GM20431 (cell line): ENCODE data around the gene OTUD4.

ENCODE experiments used
- in situ Hi-C: fragments of 300-500 bp; cut with MseI, MboI; formaldehyde crosslinking; loops from one replicate; pipeline ENCODE4 v1.15.0; 2020; ENCODE audit warnings: low sequenced_read_pairs; ENCODE audit not compliant: unreplicated experiment

Gene OTUD4

DNA sequence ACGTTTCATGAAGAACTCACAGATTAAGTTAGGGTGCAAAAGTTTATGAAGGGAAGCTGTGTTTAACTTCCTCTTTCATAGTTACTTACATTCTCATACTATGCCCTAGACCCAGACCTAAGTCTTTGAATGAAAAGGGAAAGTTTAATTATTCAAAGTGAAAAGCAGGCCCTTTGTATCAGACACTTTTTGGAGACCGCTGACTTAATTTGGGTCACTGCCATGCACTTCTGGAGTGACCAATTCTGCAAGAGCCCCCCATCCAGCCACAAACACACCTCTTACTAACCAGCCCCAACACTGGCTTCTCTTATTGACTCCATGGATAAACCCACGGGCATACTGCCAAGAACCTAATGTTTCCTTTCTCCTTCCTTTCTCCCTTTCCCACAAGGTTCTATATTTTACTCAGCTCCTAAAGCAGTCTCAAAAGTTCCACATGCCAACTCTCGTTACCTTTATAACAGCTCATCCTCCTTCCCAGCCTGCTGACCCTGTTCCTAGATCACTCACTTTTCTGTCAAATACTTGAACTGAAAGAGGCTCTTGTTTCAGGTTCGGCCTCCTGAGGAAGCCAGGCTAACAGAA lies 47.8 kb downstream of the OTUD4 start:
- in situ Hi-C loops = no loop called here

DNA sequence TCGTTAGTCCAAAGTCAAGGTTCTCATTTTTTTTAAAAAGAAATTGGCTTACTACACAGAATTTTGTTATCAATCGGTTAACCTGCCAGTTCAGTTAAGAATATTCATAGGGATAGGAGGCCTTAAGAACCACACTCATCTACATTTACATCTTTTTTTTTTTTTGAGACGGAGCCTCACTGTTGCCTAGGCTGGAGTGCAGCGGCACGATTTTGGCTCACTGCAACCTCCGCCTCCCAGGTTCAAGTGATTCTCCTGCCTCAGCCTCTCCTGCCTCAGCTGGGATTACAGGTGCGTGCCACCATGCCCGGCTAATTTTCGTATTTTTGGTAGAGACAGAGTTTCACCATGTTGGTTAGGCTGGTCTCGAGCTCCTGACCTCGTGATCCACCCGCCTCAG lies 48.5 kb downstream of the OTUD4 start:
- in situ Hi-C loops = no loop called here

DNA sequence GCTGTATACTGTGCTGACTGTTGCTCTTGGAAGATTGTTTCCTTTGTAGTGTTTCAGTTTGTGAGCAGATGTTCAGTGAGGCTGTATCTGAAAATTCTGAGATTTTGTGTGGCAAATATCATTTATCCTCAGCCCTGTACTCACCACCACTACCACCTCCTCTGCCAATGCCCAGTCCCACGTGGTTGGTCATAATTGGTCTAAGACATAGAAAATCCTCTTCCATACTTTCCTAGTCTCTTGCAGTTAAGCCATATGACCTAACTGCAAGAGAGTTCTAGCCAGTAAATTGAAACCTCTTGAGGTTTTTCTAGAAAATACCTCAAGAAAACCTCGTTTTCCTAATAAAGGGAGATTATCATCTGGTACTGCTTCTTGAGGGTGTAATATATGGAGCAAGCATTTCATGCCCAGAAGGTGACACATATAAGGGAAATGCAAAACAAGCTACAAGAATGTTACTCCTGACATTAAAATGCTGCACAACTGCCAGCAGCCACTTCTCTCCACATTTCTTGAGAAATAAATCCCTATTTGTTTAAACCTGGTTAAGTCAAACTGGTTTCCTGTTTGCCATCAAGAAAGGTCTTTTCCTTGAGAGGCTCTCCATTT lies 49.5 kb downstream of the OTUD4 start:
- in situ Hi-C loops = no loop called here

DNA sequence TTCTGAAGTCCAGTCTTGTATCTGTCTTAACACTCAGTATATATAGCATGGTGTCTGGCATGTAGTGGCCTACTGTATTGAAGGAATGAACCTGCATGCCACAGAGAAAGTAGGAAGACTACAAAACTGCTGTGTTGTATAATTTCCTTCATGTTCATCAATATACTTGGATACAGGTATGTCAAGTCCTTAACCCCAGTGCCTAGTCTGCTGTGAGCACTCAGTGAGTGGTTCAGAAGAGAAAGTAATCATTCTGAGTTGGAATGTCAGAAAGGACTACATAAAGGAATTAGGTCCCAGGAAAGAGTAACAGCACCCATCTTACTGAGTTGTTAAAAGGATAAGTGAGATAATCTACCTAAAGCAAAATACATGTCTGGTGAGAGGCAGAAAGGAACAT lies 50.3 kb downstream of the OTUD4 start:
- in situ Hi-C loops = no loop called here

DNA sequence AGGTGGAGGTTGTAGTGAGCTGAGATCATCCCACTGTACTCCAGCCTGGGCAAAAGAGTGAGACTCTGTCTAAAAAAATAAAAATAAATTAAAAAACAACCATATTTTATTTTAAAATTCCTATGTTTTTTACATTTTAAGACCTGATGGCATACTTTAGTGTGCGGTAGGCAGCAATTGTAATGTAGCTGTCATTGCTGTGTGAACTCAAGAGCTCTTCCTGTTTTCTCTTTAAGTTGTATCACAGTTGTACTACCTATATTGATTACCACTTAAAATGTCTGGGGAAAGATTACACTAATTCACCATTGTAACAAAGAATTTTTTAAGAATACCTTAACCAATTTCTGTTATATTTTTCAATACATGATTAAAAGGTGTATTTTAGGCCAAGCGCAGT lies 55.0 kb downstream of the OTUD4 start:
- in situ Hi-C loops = no loop called here

DNA sequence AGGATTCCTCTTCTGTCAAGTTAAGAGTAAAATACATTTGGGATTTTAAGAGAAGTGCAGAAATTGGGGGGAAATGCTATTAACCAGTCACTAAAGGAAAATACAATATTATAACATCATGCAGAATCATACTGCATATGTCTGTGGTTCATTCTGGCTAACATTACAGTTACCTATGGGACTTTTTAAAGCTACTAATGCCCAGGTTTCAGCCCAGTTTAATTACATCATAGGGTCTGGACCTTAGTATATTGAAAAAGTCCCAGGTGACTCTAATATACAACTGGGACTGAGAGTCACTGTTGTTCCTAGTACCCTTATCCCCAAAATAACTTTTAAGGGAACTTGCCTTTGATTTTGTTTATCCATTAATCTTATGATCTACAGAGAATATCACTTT lies 72.3 kb downstream of the OTUD4 start:
- in situ Hi-C loops = no loop called here

DNA sequence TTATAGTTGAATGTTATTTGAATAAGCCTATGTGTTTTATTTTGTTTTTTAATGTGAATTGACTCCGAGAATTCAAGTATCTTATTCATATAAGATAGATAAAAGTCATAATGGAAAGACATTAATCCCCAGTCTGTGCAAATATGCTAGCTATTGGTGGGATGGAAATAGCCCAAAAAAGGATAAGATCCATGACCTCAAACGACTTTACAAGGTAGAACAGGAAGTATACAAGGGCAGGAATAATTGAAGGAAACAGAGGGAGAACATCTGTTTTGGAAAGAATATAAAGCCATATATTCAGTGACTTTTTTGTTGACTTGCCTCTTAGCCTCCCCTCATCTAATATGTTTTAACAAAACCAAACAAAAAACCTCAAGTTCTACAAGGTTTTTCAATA lies 73.3 kb downstream of the OTUD4 start:
- in situ Hi-C loops = no loop called here

DNA sequence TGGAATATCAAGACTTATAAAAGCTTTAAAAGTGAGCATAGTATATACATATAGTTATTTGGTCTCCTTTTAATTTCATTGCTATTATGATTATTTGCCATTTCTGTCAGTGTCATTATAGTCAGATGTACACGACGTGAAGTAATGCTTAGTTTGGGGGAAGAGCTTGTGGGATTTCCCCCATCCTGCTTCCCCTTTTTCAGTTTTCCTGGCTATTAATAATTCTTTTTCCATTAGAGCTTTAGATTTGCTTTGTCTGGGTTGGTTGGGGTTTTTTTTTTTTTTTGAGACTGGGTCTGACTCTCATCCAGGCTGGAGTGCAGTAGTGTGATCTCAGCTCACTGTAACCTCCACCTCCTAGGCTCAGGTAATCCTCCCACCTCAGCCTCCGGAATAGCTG lies 76.9 kb downstream of the OTUD4 start:
- in situ Hi-C loops = no loop called here

DNA sequence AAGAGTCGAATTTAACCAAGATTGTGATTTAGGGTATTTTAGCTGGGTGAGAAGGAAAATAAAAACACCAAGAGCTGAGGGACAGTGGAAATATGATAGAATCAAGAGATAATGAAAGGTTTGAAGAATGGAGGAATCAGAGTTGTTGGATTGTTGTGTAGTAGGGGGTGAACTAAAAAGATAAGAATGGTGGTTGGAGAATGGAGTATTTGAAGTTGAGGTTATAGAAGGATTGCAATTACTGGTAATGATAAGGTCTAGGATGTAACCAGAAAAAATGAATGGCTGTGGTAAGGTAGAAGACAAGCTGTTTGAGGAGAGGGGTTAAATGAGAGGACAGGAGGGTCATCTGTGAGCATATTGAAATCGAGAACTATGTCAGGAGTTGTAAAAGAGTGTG lies 77.8 kb downstream of the OTUD4 start:
- in situ Hi-C loops = no loop called here

DNA sequence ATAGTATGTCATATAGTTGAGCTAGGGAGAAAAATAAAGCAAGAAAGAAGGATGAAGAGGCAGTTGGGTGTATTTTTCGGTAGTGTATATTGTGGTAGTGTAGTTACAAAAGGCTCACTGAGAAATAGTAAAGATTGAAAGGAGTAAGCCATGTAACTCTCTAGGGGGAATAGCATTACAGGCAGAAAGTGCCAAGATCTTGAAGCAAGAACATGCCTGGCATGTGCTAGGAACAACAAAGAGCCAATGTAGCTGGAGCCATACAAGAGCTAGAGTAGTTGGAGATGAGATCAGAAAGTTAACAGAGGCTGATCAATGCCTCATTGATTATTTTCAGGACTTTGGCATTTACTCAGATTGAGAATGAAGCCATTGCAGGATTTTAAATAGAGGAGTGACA lies 79.3 kb downstream of the OTUD4 start:
- in situ Hi-C loops = no loop called here

DNA sequence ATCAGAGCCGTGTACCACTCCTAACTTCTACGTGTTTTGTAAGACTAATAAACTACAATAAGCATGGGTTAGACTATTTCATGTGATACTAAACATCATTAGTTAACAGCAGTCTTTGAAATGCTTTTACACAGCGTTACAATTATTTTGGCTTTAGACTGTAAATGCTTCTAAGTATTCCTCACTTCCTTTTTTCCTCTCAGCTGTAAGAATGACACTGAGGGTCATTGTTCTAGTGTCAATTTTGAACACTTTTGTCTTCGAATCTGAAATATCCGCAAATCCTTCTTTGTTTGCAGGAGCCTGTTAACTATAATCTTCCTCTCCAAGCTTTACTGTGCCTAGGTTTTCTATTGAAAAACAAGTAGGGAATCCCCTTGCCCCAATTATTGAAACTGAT lies 80.7 kb downstream of the OTUD4 start:
- in situ Hi-C loops = no loop called here

DNA sequence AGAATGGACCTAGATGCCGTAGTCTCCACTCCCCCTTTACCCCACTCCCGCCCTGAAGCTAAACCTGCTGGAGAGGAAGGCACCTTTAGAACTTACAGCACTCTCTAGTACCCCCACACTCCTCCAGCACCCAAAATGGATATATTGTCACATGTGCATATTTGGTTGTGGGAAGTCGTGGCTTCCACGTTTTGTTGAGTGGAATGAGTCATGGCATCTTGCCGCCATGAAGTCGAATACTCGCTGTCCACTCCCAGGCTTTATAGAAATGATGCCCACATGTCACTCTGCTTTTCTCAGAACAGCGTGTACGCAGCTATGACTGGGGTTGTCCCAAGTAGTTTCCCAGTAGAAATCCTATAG lies 81.7 kb downstream of the OTUD4 start:
- in situ Hi-C loops = no loop called here

DNA sequence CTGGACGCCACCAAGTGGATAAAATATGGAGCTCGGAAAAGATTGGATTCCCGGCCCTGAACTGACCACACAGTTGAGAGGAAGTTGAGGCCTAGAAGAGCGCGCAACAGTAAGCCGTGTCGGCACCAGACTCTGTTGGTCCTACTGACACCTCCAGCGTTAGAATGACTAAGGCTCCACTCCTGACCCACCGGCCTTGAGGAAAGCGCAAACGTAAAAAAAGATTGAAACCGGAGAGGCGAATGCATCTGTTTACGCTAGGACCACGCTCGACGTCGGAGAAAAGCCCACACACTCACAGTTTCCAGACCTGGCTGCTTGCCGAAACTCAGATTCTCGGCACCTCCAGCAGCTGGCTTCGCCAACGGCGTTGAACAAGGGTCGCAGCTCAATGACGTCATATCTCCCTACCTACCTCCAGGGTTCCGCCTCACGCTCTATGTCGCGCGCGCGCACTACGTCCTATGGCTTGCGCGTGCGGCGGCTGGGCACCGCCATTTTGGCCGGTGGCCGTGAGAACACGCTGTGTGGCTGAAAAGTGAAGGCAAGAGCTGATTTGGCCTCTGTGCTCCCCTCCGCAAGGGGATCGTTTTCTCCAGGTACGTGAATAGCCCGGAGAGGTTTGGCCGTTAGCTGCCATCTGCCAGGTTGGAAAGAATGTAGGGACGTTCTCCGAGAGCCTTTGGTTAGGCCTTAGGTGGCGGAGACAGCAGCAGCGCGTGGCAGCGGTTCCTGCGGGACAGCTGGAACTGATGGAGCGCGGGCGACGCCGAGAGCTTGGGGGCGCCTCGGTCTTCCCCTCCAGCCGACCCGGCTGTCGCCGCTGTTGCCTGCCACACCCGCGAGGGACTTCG lies 82.3 kb downstream of the OTUD4 start, which contains the start of the genes ABCE1 and ANAPC10:
Gene ABCE1 (plus strand): TSS at position 491 of the 854 bp plus-strand sequence. CDS start 6,102 bp downstream, outside the sequence.
Gene ANAPC10 (minus strand): TSS at position 376 of the 854 bp plus-strand sequence. CDS start 2,097 bp downstream, outside the sequence.
- in situ Hi-C loops = no loop called here

DNA sequence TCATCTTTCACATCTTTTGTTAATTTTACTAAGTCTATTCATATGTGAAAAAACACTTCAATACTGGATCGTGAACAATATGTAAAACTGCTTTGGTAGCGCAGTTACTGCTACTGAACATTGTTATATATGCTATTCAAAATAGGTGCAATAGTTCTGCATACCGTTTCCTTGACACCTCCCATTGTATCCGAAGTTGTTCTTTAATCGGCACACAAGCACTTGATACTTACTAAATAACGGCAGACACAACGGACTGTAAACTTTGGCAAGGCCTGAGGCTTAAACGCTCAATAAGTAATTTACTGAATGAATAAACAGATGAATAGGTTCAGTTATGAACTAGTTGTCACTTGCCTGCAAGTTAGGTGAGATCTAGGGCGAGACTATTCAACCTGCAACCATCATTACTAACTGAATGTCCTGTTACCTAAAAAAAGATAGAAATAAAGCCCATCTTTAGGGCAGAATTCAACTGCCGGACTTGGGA lies 83.0 kb downstream of the OTUD4 start:
- in situ Hi-C loops = no loop called here

DNA sequence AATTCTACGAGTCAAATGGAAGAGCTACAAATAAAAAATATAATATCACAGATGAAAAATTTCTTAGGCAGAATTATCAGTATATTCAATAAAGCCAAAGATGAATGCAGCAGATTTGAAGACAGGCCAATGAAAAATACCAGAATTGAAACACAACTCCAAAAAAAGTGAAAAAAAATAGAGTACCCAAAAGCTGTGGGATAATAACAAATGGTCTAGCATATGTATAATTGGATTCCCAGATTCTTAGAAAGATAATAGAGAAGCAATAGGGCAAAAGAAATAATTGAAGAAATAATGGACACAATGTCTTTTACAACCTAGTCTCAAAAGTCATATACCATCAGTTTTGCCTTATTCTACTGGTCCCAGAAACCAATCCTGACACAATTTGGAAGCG lies 86.8 kb downstream of the OTUD4 start:
- in situ Hi-C loops = no loop called here

DNA sequence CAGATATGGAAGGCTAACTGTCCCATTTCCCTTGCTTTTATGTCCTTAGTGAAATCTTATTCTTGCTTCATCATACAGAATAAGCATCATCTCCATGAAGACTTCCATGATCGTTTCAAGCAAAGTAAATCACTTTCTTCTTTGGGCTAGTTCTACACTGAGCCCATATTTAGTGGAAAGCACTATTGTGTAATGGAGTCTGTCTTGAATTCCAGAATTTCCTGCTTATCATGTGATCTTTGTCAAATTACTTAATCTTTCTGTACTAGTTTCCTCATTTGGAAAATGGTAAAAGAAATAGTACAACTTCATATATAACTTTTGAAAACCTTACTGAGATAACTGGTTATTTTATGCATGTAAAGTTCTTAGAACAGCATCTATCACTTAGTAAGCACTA lies 90.0 kb downstream of the OTUD4 start:
- in situ Hi-C loops = no loop called here

DNA sequence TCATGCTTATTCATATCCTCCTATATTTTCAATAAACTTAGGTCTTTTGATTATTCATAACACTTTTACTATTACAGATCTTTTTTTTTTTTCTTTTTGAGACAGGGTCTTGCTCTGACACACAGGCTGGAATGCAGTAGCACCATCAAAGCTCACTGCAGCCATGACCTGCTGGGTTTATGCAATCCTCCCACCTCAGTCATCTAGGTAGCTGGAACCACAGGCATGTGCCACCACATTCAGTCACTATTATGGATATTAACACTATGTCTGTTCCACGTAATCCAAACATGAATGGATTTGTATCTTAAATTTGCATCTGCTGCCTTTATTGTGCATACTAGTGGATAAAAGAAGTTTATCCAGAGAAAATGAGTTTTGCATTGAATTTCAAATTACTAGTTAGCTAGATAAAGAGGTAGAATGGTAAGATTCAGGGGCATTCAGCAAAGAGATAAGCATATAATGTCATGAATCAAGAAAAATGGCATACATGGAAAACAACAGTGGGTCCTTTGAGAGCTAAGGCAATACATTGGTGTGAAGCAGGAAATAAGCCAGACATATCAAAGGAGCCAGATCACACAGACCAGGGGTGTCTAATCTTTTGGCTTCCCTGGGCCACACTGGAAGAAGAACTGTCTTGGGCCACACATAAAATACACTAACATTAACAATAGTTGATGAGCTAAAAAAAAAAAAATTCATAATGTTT lies 96.3 kb downstream of the OTUD4 start:
- in situ Hi-C loops = no loop called here
